Ectodermal cell (in vitro differentiated cells): Measurements from ENCODE around the gene TTC23. TPM values are rescaled to one million over a fixed set of nuclear protein-coding genes. Genes with fewer than 3 reads are reported as not detected.
A peak's percentile ranks its signal among the peaks of the same experiment; 100 is the strongest.

ENCODE experiments used
- H3K27ac ChIP-seq: 2 replicates; pipeline ENCODE4 v1.7.0; 2013; ENCODE audit warnings: mild to moderate bottlenecking, low read depth, low read length; ENCODE audit not compliant: insufficient read depth, poor library complexity, severe bottlenecking
- H3K27me3 ChIP-seq: 2 replicates; pipeline ENCODE4 v1.7.0; 2013; ENCODE audit warnings: mild to moderate bottlenecking, low read length; ENCODE audit not compliant: insufficient read depth, control insufficient read depth, poor library complexity, severe bottlenecking
- H3K36me3 ChIP-seq: one replicate; pipeline ENCODE4 v1.7.0; 2013; ENCODE audit warnings: low read length; ENCODE audit not compliant: control insufficient read depth, insufficient read depth
- H3K4me1 ChIP-seq: one replicate; pipeline ENCODE4 v1.7.0; 2013; ENCODE audit warnings: low read length; ENCODE audit not compliant: control insufficient read depth, insufficient read depth
- H3K4me3 ChIP-seq: 2 replicates; pipeline ENCODE4 v1.7.0; 2013; ENCODE audit warnings: low read depth, low read length, control low read depth; ENCODE audit not compliant: insufficient read depth
- H3K9me3 ChIP-seq: 2 replicates; pipeline ENCODE4 v1.7.0; 2013; ENCODE audit warnings: mild to moderate bottlenecking, low read length, moderate library complexity; ENCODE audit not compliant: control insufficient read depth
- WGBS, 2 experiments: methylation state at CpG; one replicate each; pipeline ENCODE4 v1.1.7; 2013; ENCODE audit warnings: missing lambda C conversion rate in 2 of 2; 5-methylcytosine and 5-hydroxymethylcytosine counted together
- polyA plus RNA-seq, 4 experiments: library from polyadenylated mRNA; stranded (reverse); fragments of 50-300 nt; gene quantifications; one replicate each; pipeline ENCODE4 v1.2.3, GENCODE V29; 2013

Gene TTC23, protein sequence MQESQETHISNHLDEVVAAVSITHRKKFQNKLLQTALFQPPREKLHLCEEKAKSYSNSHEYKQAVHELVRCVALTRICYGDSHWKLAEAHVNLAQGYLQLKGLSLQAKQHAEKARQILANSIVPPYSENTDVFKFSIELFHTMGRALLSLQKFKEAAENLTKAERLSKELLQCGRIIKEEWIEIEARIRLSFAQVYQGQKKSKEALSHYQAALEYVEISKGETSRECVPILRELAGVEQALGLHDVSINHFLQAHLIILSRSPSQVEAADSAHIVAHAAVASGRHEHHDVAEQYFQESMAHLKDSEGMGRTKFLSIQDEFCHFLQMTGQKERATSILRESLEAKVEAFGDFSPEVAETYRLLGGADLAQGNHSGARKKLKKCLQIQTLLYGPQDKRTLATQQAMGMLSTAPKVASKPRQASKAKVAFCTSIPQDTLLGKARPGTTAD
- polyA plus RNA-seq (2013, experiment 1 of 4) = 27.3 TPM
- 26.3 TPM for polyA plus RNA-seq (2013, experiment 2 of 4)
- 22.4 TPM for polyA plus RNA-seq (2013, experiment 3 of 4)
- 27.3 TPM for polyA plus RNA-seq (2013, experiment 4 of 4)

DNA sequence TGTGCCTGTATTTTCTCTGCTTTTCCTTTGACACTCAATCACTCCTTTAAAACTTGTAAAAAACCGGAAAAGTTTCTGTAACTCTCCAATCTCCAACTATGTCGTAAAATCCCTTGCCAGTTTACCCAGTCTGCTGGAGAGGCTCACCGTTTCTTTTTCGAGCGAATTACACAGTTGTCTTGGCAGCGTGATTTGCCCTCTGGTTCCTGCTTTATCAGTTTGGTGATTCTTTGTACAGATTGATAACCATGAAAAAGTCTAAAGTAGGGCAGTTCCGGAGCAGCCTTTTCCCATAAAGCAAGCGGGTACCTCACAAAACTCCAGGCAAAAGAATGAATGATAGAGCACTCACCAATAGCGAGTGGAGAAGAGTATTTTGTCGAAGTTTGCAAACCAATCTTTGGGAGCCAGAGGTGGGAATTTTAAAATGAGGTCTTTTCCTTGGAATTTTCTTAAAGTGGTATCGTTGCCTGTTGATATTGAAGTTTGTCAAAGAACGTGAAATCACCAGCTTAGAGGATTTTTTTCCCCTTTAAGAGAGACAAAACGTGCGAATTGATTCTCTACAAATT, at the start of gene TTC23:
TSS of gene TTC23 (minus strand) at position 312 of the 572 bp plus-strand sequence. CDS start 20,869 bp downstream, outside the sequence.
- peak within 1 kb of the TSS; percentile 62 for H3K4me3 ChIP-seq
- peak within 1 kb of the TSS; percentile 18 for H3K27ac ChIP-seq
- H3K4me1 ChIP-seq = no peaks in the 10 kb centered on the region
- H3K9me3 ChIP-seq = no peaks in the 10 kb centered on the region
- 24 to 25% methylated on average over 12 to 14 of the region's 14 CpGs for WGBS, 2 experiments
- H3K27me3 ChIP-seq = peaks cover 8% of the 10 kb centered on the region
- H3K36me3 ChIP-seq = no peaks in the 10 kb centered on the region

DNA sequence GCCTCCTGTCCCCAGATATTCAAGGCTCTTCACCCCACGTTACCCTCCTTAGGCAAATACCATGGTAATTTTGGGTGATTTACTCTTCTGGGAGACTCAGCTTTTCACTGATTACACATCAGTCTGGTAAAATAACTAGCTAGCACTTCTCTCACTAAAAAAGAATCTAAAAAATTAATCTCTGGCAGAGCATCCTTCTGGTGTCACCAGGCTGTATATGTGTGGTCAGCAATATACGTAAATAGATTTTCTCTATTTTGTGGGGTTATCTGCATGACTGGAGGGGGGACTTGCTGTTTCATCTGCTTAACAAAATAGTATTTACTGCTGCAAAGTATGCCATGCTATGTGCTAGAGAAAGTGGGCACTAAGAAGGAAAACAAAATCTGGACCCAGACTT, 47.0 kb upstream of the TTC23 start:
- H3K27me3 ChIP-seq = no peaks in the 10 kb centered on the region
- no peaks in the 10 kb centered on the region for H3K4me1 ChIP-seq
- peaks cover 4% of the 10 kb centered on the region for H3K36me3 ChIP-seq
- whole genome bisulfite sequencing, 2 experiments = 92 to 97% methylated on average over 2 of the region's 2 CpGs
- no peak overlapping the region for H3K4me3 ChIP-seq
- no peaks in the 10 kb centered on the region for H3K9me3 ChIP-seq
- no peak overlapping the region for H3K27ac ChIP-seq

DNA sequence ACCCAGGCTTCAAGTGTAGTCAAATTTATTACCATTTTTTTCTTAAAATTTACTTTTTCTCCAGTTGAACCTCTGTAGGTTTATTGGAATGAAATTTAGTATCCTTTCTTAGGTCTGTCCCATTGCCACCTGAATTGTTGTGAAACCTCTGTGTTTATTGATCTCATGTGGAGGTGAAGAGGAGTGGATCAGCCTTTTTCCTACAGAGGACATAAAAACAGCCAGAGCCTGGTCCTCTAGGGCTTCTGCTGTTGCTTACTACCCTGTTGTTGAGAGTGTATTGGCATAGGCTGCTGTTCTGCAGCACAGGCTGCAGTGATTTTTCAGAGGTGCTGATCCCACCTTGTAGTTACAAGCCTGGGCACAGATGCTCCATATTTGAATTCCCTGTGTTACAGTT, 46.5 kb upstream of the TTC23 start:
- no peak overlapping the region for H3K4me3 ChIP-seq
- H3K9me3 ChIP-seq = no peaks in the 10 kb centered on the region
- no peaks in the 10 kb centered on the region for H3K4me1 ChIP-seq
- no peak overlapping the region for H3K27ac ChIP-seq
- no peaks in the 10 kb centered on the region for H3K27me3 ChIP-seq
- peaks cover 4% of the 10 kb centered on the region for H3K36me3 ChIP-seq

DNA sequence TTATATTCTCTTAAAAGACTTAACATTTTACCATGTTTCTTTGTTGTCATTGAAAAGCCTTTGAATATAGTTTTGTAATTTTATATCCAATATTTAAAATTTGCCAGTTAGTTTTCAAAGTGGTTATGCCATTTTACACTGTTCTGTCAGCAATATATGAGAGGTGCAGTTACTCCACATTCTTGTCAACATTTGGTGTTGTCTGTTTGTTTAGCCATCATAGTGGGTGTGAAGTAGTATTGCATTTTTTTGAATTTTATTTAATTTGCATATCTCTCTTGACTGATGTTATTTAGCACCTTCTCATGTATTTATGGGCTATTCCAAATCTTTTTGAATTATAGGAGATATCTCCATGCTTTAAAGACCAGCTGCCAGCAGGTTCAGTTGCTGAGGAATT, 42.3 kb upstream of the TTC23 start:
- Histone ChIP-seq H3K36me3 (peaks cover 4% of the 10 kb centered on the region), H3K27ac (no peak overlapping the region), H3K4me1 (no peaks in the 10 kb centered on the region), H3K4me3 (no peak overlapping the region), H3K27me3 (no peaks in the 10 kb centered on the region), H3K9me3 (no peaks in the 10 kb centered on the region)

DNA sequence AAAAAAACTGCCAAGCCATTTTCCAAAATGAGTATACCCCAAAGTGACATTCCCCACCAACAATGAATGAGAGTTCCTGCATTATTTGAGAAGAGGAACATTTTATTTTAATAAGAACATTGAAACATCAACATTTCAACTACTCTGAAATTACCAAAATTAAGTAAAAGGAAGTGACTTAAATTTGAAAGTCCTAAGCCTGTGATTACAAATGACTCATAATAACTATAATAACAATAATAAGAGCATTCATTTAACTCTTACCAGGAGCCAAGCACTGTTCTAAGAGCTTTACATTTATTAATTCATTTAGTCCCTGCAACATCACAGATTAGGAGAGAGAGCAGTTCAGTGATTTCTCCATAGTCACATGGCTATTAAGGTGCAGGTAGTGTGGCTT, 34.3 kb upstream of the TTC23 start:
- no peak overlapping the region for H3K4me3 ChIP-seq
- no peaks in the 10 kb centered on the region for H3K9me3 ChIP-seq
- no peaks in the 10 kb centered on the region for H3K36me3 ChIP-seq
- H3K27me3 ChIP-seq = no peaks in the 10 kb centered on the region
- no peaks in the 10 kb centered on the region for H3K4me1 ChIP-seq
- no peak overlapping the region for H3K27ac ChIP-seq

DNA sequence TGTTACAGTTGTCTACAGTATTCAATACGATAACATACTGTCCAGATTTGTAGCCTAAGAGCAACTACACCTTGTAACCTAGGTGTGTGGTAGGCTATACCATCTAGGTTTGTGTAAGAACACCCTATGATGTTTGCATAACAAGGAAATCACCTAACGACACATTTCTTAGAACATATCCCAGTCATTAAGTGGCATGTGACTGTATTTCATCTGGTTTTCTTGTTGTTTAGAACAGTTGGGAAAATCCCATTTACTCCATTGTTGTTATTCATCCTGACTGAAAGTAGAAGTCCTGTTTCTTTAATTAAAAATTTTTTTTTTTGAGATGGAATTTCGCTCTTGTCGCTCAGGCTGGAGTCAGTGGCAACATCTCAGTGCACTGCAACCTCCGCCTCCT, 33.2 kb upstream of the TTC23 start:
- H3K4me3 ChIP-seq = no peak overlapping the region
- no peaks in the 10 kb centered on the region for H3K36me3 ChIP-seq
- 95 to 97% methylated on average over 4 to 5 of the region's 5 CpGs for WGBS, 2 experiments
- H3K27me3 ChIP-seq = no peaks in the 10 kb centered on the region
- H3K9me3 ChIP-seq = no peaks in the 10 kb centered on the region
- H3K4me1 ChIP-seq = no peaks in the 10 kb centered on the region
- no peak overlapping the region for H3K27ac ChIP-seq

DNA sequence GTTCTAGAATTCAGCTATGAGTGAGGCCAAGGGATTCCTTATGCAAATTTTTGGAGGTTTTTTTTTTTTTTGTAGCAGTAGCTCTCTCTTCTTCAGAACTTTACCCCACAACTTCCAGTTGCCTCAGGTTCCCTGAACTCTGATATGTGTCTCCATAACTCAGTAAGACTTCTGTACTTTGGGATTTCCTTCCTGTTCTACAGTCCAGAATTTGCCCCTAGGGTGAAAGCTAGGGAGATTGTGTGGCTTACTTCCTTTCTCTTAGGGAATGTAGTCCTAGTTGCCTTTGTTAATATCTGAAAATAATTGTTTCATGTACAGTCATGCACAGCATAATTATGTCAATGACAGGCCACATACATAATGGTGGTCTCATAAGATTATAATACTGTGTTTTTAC, 32.7 kb upstream of the TTC23 start:
- H3K36me3 ChIP-seq = no peaks in the 10 kb centered on the region

DNA sequence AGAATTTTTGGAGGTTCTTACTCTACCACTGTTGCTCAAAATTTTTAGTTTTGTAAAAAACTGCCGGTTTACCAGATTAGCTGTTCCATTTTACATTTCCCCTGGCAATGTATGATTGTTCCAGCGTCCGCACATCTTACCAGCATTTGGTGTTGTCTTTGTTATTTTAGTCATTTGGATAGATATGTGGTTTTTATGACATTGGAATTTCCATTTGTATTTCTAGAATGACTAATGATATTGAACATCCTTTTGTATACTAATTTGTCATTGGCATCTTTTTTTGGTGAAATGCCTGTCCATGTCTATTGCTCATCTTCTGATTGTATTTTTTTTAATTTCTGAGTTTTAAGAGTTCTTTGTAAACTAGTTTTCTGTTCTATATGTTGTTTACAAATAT, 30.4 kb upstream of the TTC23 start:
- Histone ChIP-seq H3K27me3 (no peaks in the 10 kb centered on the region), H3K36me3 (no peaks in the 10 kb centered on the region), H3K9me3 (no peaks in the 10 kb centered on the region), H3K27ac (no peak overlapping the region), H3K4me1 (peaks cover 4% of the 10 kb centered on the region), H3K4me3 (no peak overlapping the region)
- 100% methylated on average over 3 of the region's 3 CpGs for WGBS, 2 experiments

More for the DNA sequence above, 32.7 kb upstream of the TTC23 start:
- Histone ChIP-seq H3K27ac (no peak overlapping the region), H3K9me3 (no peaks in the 10 kb centered on the region), H3K4me3 (no peak overlapping the region), H3K4me1 (no peaks in the 10 kb centered on the region), H3K27me3 (no peaks in the 10 kb centered on the region)

DNA sequence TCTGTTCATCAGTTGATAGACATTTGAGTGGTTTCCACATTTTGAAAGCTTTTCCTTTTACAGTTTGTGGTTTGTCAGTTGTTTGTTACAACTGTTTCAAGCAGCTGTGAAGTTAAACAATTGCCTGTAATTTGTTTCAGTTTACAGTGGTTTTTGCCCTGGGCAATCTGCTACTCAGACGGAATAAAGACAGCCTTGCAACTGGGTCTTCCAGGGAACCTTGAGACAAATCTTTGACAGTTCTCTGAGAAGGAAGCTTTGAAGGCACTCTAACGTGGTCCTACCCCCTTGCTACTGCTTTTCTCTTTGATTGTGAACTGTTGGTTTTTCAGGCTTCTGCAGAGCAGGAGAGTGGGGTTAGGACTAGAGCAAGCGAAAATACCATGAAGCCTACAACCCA, 29.9 kb upstream of the TTC23 start:
- Histone ChIP-seq H3K27me3 (no peaks in the 10 kb centered on the region), H3K4me1 (peaks cover 4% of the 10 kb centered on the region), H3K27ac (no peak overlapping the region), H3K9me3 (no peaks in the 10 kb centered on the region), H3K4me3 (no peak overlapping the region), H3K36me3 (no peaks in the 10 kb centered on the region)
- 84 to 89% methylated on average over 3 of the region's 3 CpGs for WGBS, 2 experiments

DNA sequence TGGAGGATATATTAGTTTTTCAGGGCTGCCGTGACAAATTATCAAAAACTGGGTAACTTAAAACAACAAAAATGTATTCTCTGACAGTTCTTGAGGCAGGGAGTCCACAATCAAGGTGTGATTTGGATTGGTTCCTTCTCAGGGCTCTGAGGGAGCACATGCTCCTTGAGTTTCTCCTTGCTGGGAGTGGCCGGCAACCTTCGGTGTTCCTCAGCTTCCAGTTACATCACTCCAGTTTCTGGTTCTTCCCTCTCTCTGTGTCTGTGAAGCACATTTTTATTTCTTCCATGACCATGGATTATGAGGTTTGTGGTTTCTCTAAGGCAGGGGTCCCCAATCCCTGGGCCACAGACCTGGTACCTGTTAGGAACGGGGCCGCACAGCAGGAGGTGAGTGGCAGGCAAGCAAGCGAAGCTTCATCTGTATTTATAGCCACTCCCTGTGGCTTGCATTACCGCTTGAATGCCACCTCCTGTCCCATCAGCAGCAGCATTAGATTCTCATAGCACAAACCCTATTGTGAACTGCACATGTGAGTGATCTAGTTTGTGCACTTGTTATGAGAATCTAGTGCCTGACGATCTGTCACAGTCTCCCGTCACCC, 26.2 kb upstream of the TTC23 start:
- Histone ChIP-seq H3K36me3 (no peaks in the 10 kb centered on the region), H3K27ac (no peak overlapping the region), H3K27me3 (no peaks in the 10 kb centered on the region), H3K4me1 (peaks cover 4% of the 10 kb centered on the region), H3K9me3 (no peaks in the 10 kb centered on the region), H3K4me3 (no peak overlapping the region)
- WGBS, 2 experiments = 89 to 93% methylated on average over 9 of the region's 9 CpGs
